ENCODE results near the gene BFAR. TPM values are rescaled to one million over a fixed set of nuclear protein-coding genes. Genes with fewer than 3 reads are reported as not detected.
"Not testable (repeated sequence)": the region's sequence is repeated elsewhere in the genome, so short reads cannot be mapped to it uniquely, and the experiment has no call there.

Gene BFAR
- total RNA-seq, 1 experiment from 2014 or later: 63.5 TPM

DNA sequence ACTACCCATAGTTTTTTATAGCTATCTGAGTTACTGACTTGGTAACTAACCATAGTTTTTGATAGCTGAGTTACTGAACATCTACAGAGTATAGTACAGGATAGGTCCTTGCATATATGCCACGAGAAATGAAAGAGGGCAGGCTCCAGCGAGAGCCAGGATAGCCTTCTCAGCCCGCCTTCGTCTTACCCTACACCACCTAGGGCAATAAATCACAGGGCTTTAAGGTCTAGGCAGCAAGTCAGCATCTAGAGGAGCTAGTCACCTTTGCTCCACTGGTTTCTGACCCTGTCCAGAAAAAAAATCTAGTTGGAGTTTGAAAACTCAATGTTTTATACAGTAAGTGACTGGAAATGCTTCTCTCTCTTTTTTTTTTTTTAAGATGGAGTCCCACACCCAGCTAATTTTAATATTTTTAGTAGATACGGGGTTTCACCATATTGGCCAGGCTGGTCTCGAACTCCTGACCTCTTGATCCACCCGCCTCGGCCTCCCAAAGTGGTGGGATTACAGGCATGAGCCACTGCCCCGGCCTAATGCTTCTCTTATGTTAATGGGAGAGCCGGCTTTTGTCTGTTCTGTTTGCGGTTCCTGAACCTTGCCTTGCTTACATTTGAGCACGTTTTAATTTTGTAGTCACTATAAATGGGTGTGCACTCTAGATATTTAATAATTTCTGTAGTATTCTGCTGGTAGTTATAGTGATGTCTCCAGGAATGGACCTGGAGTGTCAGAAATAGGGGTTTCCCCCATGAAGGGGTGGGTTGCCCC, 2.8 kb downstream of the BFAR start:
- DNase-seq (ENCODE audit: low read depth): no peak

DNA sequence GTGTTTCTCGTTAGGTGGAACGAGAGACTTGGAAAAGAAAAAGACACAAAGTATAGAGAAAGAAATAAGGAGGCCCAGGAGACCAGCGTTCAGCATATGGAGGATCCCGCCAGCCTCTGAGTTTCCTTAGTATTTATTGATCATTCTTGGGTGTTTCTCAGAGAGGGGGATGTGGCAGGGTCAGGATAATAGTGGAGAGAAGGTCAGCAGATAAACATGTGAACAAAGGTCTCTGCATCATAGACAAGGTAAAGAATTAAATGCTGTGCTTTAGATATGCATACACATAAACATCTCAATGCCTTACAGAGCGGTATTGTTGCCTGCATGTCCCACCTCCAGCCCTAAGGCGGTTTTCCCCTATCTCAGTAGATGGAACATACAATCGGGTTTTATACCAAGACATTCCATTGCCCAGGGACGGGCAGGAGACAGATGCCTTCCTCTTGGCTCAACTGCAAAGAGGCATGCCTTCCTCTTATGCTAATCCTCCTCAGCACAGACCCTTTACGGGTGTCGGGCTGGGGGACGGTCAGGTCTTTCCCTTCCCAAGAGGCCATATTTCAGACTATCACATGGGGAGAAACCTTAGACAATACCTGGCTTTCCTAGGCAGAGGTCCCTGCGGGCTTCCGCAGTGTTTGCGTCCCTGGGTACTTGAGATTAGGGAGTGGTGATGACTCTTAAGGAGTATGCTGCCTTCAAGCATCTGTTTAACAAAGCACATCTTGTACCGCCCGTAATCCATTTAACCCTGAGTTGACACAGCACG, 3.6 kb downstream of the BFAR start:
- not testable (repeated sequence) for DNase-seq (ENCODE audit: low read depth)

DNA sequence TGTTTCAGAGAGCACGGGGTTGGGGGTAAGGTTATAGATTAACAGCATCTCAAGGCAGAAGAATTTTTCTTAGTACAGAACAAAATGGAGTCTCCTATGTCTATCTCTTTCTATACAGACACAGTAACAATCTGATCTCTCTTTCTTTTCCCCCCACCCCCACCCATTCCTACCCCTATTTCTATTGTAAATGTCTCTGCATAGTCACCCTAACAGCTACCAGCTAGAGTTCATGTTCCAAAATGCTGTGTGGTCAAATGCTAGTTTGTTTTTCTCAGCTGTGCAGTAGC, 4.1 kb downstream of the BFAR start:
- DNase-seq (ENCODE audit: low read depth): not testable (repeated sequence)

DNA sequence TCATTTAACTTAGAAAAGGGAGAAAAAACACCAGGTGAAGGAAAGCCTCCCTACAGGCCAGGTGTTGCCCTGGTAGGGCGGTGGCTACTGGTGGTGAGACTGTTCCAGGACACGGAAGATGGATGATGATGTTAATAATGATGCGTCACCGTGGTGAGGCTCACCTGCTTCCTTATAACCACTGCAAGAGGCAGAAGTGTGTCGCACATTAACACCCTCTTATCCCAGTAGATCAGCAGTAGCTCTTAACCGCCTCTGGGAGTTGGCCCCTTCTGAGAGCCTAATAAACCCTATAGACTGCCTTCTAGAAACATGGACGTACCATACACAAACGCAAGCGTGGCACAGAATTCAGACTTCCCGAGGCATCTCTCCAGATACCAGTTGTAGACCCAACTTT, 7.8 kb downstream of the BFAR start:
- no peak for DNase-seq (ENCODE audit: low read depth)

DNA sequence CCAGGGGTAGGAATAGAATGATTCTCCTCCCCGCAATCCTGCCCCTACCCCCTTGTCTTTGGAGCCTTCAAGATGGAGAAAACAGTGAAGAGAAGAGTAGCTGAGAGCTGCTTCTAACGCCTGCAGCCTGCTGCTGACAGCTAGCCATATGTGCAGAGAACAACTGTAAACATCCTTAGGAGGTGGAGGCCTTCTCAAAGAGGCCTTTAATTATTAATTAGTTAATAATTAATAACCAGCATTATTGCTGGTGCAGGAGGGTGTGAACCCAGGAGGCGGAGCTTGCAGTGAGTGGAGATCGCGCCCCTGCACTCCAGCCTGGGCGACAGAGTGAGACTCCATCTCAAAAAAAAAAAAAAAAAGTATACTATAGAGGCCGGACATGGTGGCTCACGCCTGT, 8.5 kb downstream of the BFAR start:
- DNase-seq (ENCODE audit: low read depth): no peak

DNA sequence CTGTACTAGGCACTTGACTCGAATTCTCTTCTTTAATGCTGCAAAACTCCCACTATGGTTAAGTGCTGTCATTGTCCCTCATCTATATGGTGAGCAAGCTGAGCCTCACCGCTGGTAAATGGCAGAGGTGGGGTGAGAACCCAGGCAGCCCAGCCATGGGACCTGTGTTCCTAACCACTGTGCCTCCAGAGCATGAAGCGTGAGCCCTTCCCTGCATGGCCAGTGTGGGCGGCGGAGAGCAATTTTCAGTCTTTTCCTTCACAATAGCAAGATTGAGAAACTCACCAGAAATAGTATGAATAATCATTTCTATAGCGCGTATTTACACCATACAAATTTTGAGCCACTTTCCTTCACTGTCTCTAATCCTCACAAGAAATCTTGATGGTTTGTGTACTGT, 9.2 kb downstream of the BFAR start:
- DNase-seq (ENCODE audit: low read depth): no peak

DNA sequence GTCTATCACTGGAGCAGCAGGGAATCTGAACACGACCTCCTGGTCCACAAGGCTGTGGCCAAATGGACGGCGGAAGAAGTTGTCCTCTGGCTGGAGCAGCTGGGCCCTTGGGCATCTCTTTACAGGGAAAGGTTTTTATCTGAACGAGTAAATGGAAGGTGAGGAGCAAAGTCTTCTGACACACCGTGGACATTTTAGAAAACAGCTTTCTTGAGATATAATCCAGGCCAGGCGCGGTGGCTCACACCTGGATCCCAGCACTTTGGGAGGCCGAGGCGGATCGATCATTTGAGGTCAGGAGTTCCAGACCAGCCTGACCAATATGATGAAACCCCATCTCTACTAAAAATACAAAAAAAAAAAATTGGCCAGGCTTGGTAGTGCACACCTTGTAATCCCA, 17.1 kb downstream of the BFAR start:
- no peak for DNase-seq (ENCODE audit: low read depth)

DNA sequence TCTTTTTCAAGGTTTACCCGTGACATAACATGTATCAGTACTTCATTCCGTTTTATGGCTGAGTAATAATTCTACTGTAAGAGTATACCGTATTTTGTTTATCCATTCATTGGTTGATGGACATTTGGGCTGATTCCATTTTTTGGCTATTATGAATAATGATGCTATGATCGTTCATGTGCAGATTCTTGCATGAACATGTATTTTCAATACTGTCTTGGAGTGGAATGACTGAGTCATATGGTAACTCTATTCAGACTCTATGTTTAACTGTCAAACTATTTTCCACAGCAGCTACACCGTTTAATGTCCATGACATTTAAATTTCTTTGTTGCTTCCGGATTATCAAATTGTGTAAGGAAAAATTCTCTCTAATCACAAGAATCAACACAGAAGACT, 17.9 kb downstream of the BFAR start:
- DNase-seq (ENCODE audit: low read depth): no peak

DNA sequence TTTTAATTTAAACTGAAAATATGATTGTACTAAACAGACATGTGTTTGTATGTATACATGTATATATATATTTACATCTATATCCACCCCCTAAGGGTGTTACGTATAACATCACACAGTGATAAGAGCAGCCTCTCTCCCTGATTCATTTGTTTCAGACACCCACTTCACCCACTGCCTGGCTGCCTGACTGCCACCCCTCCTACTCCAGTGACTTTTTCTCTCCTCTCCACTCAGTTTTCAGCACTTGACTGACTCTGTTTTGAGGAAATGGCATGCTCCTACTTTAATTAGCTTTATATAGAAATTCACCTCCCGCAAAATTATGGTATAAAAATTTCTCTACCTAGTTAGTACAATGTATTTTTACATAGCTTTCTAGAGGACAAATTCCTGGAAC, 20.0 kb downstream of the BFAR start:
- no peak for DNase-seq (ENCODE audit: low read depth)

DNA sequence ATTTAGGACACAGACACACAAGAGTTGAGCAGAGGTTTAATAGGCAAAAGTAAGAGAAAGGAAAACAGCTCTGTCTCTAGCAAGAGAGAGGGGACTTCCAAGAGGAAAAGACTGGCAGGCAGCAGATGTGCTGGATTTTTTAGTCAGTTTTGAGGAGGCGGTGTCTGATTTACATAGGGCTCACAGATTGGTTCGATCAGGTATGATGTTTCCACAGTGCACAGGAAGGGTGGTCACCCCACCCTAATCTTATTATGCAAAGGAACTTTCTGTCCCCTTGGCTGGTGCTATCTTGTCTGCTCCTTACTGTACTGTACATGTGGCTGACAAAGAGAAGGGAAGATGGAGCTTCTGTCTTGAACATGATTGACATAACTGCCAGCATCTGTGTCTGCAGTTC, 25.3 kb downstream of the BFAR start:
- peak; percentile 72 for DNase-seq (ENCODE audit: low read depth)

DNA sequence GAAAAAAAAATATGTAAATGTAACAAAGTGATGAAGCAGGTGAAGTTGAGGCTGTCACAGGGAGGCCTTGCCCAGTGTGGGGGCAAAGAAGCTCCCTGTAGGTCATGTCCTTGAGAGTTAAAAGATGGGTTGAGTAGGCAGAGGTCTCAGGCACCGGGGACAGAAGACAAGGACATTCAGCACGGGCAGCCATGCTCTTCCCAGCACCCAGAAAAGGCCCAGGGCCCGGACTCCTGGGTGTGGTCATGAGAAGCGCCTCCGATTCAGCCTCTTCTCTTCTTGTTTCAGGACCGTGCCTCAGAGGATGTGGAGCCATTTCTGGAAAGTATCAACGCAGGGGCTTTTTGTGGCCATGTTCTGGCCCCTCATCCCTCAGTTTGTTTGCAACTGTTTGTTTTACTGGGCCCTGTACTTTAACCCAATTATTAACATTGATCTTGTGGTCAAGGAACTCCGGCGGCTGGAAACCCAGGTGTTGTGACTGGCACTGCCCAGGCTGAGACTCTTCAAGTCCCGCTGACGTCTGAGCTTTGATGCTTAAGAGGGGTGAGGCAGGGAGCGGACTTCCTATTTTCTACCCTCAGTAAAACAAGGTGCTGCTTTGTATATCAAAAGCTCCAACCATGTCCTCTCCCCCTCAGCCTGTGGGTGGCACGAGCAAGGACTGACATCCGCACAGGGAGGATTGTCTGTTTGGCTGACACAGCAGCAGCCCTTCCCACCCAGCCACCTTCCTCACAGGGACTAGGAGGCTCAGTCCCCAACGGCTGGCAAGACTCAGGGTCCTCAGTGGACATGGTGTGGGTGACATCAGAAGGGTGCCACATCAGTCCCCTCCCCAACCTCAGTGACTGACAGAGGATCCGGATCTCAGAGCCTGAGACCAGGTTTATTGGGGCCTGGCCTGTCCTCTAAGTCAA, 34.9 kb downstream of the BFAR start:
- no peak for DNase-seq (ENCODE audit: low read depth)

DNA sequence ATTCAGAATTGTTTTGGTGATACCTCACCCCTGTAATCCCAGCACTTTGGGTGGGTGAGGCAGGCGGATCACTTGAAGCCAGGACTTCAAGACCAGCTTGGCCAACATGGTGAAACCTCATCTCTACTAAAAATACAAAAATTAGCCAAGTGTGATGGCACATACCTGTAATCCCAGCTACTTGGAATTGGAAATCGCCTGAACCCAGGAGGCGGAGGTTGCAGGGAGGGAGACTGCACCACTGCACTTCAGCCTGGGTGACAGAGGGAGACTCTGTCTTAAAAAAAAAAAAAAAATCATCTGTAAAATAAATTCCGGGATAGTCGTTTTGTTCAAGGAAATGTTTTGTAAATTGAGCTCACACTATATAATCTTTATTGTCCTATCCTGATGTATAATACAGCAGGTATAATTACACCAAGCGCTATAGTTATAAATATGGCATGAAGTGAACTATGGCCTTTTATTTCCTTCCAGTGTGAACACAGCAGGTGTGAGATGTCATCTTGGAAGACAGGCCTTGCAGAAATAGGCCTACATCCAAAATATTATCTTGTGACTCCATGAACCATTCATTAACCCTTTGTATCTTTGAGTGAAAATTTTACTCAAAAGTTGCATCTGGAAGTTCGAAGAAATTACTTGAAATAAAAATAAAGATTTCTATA, 35.9 kb downstream of the BFAR start:
- no peak for DNase-seq (ENCODE audit: low read depth)

DNA sequence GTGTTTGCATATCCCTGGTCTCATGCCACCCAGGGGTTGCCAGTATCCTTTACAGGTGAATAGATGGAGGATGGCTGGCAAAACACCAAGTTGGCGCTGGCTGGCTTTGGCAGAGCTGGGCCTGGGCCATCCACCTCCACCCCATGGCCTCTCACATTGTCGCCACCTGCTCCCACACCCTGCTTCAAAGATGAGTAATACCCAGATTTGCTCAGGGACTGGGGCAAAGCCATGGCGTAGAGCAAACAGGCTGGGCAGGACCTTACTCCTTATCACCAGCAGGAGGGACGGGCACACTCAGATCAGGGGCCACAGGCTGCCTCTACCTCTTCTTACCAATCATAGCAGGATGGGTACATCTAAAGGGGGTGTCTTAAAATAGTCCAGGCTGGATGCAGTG, 37.0 kb downstream of the BFAR start:
- no peak for DNase-seq (ENCODE audit: low read depth)

DNA sequence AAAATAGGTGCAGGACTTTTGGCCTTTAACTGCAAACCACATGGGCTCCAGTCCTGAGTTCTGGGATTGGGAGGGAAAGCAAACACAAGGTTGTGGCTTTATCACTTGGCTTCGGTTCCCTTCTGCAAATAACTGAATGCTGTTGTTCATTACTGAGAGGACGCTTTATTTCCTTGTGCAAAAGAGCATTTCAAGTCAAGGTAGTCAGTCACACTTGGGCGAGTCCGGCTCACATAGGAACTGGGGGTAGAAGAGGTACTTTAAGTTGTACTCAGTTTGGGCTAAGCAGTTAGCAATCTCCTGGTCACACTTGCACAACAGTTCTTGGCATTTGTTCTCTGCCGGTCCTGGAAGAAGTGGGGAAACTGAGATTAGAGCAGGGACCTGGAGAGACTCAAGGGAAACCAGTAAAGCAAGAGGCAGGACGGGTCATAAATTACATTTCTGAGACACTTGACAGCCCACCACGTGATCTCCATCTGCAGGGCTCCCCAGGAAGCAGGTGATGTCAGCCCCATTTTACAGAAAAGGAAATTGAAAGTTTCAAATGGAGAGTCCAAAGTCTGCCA, 39.7 kb downstream of the BFAR start:
- no peak for DNase-seq (ENCODE audit: low read depth)

DNA sequence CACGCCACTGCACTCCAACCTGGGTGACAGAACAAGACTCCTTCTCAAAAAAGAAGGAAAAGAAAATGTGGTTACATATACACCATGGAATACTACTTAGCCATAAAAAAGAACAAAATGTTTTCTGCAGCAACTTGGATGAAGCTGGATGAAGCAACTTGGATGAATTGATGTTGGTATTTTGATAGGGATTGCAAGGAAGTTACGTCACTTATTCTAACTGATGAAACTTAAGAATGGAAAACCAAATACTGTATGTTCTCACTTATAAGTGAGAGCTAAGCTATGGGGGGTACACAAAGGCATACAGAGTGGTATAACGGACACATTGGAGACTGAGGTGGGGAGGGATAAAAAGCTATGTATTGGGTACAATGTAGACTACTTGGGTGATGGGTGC, 43.9 kb downstream of the BFAR start:
- no peak for DNase-seq (ENCODE audit: low read depth)

DNA sequence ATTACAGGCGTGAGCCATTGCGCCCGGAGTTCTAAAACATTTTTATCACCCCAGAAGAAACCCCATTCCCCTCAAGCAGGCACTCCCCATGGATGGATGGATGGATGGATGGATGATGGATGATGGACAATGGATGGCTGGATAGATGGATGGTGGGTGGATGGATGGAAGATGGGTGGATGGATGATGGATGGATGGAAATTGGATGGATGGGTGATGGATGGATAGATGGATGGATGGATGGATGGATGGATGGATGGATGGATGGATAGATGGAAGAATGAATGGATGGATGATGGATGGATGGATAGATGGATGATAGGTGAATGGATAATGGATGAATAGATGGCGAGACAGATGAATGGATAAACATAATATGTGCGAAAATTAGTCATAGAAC, 44.9 kb downstream of the BFAR start:
- no peak for DNase-seq (ENCODE audit: low read depth)

DNA sequence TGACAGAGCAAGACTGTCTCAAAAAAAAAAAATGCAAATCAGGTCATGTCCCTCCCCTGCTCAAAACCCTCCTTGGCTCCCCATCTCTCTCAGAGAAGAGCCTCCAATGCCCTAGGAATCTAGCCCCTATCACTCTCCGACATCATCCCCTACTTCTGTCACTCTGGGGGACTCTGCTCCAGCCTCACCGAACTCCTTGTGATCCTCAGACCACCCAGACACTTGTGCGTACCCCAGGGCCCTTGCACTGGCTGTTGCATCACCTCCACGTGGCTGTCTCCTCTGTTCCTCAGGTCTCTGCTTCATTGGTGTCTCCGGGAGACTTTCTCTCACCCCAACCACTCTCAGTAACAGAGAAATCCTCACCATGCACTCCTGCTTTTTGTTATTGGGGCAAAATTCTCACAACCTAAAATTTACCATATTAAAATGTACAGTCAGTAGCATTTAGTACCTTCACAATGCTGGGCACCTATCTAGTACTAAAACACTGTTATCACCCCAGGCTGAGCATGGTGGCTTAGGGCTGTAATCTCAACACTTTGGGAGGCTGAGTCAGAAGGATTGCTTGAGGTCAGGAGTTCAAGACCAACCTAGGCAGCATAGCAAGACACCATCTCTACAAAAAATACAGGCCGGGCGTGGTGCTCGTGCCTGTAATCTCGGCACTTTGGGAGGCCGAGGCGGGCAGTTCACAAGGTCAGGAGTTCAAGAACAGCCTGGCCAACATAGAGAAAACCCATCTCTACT, 46.2 kb downstream of the BFAR start:
- DNase-seq (ENCODE audit: low read depth): no peak

DNA sequence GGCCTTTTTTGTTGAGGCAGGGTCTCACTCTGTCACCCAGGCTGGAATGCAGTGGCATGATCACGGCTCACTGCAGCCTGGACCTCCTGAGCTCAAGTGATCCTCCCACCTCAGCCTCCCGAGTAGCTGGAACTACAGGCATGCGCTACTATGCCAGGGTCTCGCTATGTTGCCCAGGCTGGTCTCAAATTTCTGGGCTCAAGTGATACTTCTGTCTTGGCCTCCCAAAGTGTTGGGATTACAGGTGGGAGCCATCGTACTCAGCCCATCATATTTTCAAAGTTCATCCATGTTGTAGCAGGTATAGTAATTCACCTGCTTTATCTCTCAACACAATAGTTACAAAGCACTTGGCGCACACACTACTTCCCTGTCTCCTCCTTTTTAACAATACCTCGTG, 47.6 kb downstream of the BFAR start:
- DNase-seq (ENCODE audit: low read depth): not testable (repeated sequence)

DNA sequence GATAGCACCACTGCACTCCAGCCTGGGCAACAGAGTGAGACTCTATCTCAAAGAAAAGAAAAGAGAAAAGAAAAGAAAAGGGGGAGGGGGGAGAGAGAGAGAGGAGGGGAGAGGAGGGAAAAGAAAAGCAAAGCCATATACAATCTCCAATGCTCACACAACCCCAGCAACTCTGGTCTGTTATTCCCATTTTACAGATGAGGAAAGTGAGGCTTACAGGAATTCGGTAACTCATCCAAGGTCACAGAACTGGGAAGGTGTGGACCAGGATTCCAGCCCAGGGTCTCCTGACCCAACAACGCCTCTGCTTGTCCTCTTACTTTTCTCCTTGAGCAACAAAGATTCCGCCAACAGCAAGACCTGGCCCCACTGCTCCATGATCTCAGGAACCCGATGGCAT, 48.4 kb downstream of the BFAR start:
- DNase-seq (ENCODE audit: low read depth): no peak

DNA sequence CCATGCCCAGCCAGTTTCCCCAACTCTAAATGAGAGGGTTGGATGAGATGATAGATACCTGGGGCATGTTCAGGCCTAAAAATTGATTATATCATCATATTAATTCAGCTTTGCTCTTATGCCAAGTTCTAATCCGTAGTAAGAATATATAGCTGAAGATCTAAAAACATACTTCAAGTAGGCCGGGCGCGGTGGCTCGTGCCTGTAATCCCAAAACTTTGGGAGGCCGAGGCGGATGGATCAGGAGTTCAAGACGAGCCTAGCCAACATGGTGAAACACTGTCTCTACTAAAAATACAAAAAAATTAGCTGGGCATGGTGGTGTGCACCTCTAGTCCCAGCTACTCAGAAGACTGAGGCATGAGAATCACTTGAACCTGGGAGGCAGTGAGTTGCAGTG, 49.4 kb downstream of the BFAR start:
- no peak for DNase-seq (ENCODE audit: low read depth)
